ENCODE measurements around the gene SMNDC1. TPM values are rescaled to one million over a fixed set of nuclear protein-coding genes. Genes with fewer than 3 reads are reported as not detected.

Gene SMNDC1
- total RNA-seq, 1 donor from 2014 or later = 15.1 TPM

GRCh38 chr10:110327262-110327914 is 22.7 kb upstream of the SMNDC1 start:
- no peak for DNase-seq

GRCh38 chr10:110326351-110327032 is 21.8 kb upstream of the SMNDC1 start:
- DNase-seq = no peak

- no peak for DNase-seq
Measured at GRCh38 chr10:110324805-110325280, 20.1 kb upstream of the SMNDC1 start.

DNA sequence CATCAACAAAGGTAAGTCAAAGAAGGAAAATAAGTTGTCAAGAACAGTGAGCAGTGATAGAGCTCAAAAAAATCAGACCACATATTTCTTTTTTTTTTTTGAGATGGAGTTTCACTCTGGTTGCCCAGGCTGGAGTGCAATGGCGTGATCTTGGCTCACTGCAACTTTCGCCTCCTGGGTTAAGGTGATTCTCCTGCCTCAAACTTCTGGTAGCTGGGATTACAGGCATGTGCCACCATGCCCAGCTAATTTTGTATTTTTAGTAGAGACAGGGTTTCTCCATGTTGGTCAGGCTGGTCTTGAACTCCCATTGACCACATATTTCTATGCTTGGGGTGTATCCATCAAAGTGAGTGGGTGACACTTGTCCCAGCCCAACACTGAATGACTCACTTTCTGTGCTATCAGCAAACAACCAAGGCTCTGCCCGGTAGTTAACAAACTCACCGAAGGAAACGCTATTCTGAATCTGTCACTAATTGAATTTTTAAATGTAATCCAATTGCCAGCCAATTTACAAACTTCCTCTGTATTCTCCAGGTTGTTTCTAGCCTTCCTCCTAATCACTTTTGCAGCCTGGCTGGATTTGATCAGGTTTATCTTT is 19.6 kb upstream of the SMNDC1 start:
- no peak for DNase-seq

DNA sequence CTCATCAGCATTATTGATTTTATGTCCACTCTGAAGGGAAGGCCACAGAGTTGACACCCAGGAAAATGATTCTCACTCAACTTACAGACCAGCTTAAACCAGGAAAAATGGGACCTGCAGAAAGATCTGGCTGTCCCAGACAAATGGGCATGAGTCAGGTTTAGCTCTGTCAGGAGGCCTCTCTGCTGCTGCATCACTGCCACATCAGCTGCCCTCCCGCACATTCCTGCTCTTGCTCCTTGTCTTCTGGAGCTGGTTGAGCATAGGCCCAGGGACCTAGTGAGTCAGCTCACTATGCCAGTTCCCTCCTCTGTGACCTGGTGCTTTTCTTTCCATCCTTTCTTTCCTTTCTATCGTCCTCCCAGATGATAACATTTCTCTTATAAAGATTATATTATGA is 18.8 kb upstream of the SMNDC1 start:
- DNase-seq = no peak

DNA sequence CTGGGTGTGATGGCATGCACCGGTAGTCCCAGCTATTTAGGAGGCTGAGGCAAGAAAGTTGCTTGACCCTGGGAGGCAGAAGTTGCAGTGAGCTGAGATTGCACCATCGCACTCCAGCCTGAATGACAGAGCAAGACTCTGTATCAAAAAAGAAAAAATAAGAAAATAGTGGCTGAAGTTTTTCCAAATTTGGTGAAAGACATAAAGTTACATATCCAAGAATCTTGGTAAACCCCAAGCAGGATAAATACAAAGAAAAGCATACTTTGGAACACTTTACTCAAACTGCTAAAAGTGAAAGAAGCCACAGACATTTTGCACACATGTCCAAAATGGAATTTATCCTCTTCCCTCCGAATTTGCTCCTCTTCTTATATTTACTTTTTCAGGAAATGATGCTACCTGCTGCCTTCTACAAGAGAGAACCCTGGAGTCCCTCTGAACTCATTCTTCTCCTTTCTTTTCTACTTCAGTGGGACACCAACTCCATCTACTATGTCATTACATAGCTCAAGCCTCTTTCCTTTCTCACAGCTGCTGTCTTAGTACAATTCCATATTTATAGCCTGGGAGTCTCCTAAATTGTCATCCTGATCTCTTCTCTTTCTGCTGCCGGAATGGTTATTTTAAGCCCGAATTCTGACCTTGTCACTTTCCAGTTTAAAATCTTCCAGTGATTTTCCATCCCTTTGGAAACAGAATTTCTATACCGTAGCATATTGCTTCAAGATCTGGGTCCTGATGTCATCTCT is 17.3 kb upstream of the SMNDC1 start:
- no peak for DNase-seq

DNA sequence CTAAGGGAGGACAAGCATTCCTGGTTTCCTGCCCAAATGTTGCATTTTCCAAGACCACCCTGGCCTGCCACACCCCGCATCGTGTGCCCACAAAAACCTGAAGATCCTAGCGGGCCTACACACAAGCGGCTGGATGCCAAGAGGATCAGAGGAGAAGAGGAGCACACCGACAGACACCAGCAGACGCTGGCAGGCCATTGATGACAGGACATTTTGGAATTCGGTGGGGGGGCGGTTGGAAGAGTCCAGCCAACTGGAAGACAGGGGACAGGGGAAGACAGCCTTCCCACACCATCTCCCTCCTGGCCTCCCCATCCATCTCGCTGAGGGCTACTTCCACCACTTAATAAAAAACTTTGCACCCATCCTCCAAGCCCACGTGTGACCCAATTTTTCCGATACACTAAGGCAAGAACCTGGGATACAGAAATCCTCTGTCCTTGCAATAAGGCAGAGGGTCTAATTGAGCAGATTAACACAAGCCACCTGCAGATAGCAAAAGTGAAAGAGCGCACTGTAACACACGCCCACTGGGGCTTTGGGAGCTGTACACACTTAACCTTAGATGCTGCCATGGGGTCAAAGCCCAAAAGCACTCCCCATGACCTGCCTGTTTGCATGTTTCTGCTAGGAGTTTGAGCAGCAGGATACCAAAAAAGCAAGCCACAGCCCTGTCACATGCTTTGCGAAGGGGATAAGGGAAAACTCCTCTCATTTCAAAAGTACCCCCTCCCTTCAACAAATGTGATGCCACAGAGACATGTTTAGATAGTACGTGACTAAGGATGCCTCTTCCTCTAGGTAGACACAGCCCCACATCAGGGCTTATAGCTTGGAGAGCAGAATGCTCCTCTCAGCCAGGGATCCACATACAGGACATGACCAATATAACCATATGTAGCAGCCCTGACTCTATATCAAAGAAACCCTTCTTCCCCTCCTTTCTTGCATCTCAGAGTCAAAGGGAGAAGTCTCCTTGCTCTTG is 13.4 kb upstream of the SMNDC1 start:
- no peak for DNase-seq

- DNase-seq = no peak
Measured at GRCh38 chr10:110313674-110314073, 9.0 kb upstream of the SMNDC1 start.

GRCh38 chr10:110312206-110312605 is 7.5 kb upstream of the SMNDC1 start:
- DNase-seq = no peak

GRCh38 chr10:110311357-110311949 is 6.7 kb upstream of the SMNDC1 start:
- no peak for DNase-seq

DNA sequence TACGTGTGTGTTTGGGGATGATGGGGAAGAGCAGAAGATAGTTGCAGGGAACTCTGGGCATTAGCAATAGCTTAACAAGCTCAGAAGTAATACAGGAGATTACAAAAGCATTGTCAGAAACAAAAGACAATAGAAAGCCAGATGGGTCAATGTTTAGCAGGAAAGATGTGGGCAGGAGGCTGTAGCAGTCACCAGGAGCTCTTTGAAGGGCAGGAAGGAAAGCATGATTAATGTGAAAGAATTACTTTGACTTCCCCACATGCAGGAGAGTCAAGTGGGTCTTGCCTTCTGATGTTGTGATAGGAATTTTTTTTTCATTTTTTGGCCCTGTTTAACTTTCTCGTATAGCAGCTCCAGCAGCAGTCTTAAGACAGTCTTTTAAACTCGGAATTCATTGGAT is 6.0 kb upstream of the SMNDC1 start:
- DNase-seq = no peak

- DNase-seq = no peak
Measured at GRCh38 chr10:110307805-110308204, 3.1 kb upstream of the SMNDC1 start.

GRCh38 chr10:110306452-110306768 is 1.7 kb upstream of the SMNDC1 start:
- no peak for DNase-seq

- peak; percentile 12 for DNase-seq
Measured at GRCh38 chr10:110305767-110306451, 1.2 kb upstream of the SMNDC1 start.

DNA sequence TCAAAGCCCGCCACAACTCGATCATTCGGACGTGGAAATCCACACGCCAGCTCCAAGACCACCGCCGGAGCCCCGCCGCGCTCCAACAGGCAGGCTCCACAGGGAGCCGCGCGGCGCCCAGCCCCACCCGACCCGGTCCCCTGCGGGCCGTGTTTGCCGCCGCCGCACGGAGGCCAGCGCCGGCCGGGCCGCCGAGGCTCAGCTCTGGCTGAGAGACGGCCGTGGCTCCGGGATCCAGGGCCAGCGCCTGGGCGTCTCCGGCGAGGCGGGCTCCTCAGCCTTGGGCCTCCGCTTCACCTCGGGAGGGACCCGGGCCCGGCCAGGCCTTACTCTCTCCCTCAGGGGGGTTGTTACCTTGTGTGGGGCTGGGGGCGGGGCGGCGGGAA is 333 bp downstream of the SMNDC1 start:
- DNase-seq = no peak

DNA sequence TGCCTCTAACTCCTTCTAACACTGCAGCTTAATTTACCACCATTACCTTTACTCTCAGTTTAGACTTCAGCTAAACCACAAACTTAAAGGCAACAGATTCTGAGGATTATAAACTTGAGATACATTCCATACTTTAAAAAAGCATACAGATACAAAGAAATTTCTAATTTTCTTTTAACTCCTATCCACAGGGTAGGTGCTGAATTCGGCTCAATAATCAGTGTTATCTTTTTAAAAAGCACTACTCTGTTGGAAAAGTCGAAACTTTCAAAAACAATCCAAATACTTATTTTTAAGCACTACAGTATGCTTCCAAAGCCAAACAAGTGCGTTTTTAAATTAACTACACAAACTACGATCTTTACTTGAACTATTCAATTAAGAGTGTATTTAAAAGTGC is 1.0 kb downstream of the SMNDC1 start:
- no peak for DNase-seq

DNA sequence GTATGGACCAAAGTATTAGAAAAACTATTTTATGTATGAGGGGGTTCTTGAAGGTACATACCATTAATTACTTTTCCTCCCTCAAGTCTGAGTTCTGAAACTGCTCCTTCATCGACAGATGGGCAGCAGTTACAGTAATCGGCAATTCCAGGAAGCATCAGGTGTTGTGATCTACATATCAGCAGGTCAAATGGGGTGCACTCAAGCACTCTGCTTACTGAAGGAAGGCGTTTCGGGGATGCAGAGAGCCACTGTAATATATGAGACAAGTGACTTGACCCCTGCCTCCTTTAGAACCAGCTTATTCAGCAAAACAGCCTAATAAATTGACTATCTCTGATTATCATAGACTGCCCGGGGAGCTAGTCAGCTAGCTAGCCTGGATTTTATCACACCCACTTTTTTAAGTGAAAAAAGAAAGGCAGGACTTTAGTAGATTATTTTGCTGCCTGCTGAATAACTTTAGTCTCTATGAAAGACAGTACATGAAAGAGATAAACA is 4.2 kb downstream of the SMNDC1 start:
- no peak for DNase-seq

DNA sequence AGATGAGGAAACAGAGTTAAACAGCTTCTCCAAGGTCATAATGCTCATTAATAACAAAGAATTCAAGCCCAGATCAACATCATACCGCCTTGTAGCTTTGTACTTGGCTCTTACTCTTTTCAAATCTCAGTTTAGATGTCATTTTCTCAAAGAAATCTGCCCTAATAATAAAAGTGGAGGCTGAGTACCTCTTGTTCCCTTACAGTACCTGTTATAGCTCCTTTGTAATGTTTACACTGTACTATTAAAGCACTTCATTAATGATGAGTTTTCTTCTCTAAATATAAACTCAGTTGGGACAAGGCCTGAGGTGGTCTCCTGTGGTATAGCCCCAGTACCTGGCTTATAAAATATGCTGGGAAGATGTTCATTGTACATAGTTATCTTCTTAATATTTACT is 7.8 kb downstream of the SMNDC1 start:
- DNase-seq = no peak

DNA sequence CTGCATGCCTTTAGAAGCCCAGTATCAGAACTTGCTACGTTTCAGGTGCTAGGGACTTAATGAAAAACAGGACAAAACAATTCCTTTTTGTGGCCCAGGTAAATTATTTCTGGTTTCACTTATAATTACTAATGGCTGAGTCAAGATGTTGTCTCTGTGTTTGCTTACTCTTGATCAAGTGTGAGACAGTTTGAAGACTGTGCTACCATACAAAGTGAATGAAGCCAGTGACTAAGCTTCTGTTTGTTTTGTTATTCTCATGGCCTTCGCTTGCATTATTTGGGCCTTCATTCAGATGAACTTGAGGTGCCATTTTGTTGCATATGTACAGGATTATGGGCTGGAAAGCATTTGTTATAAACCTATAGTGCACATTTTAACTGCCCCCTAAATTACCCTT is 17.9 kb downstream of the SMNDC1 start:
- no peak for DNase-seq

GRCh38 chr10:110285501-110285900 is 19.2 kb downstream of the SMNDC1 start:
- DNase-seq = no peak

- no peak for DNase-seq
Measured at GRCh38 chr10:110284262-110284661, 20.5 kb downstream of the SMNDC1 start.

Data from occipital lobe (tissue), 2 donors.